NCI-H2196 (cell line): ENCODE data around the gene MRPL52.
"Not testable (repeated sequence)": the region's sequence is repeated elsewhere in the genome, so short reads cannot be mapped to it uniquely, and the experiment has no call there.

Experiments
- DNase-seq: peaks from one replicate; lab custom pipeline; 2025; ENCODE audit not compliant: unreplicated experiment; lab: John Stamatoyannopoulos, UW

MRPL52 gene

DNA sequence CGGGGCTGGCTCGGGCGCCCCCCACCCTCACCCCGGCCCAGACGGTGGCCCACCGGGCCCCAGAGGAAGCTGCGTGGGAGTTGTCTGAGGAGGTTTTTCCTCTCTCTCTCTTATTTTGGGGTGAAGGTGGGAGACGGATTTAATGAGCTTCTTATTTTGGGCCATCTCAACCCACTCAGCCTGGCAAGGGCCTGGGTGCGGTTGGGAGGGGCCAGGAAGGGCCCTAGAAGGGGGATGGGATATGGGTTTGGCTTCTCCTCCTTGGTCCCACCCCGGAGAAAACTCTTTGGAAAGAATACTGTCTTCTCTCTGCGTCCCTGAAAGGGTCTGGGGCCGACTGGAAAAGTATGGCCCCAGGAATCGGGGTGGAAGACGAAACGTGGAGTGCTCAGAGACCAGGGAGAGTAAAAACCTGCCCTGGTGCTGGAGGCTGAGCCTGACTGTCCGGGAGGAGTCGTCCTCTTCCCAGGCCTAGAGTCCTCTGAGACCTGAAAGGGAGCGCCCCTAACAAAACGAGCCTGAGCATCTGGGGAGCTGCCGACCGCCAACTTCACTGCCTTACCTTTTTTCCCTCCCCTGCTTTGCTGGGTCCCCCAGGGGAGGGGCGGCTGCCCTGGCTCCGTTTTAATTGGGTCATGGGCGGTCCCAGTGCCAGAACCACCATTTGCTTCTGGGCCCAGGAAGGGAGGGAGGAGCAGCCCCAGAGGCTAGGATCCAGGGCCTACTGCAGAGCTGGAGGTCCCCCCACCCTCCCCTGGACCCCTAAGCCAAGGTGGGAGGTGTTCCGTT, 8.3 kb downstream of the MRPL52 start:
- DNase-seq, result no peak

DNA sequence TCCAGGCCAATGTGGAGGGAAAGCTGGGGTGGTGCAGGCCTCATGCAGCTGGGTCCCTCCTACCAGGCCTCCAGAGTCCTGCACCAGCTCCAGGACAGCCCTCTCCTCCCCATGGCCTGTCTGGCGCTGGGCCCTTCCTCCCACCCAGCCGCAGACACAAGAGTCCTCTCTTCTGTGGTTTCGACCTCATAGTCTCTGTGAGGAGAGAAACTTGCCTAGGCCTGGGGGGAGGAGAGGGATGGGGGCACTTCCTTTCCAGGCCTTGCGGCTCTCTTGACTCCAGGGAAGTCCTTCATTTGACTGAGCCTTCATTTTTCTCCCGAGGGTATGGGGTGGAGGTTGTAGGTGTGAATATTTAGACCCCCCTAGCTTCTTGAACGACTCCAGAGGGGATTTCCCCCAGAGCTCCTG, 8.9 kb downstream of the MRPL52 start:
- DNase-seq, result no peak

DNA sequence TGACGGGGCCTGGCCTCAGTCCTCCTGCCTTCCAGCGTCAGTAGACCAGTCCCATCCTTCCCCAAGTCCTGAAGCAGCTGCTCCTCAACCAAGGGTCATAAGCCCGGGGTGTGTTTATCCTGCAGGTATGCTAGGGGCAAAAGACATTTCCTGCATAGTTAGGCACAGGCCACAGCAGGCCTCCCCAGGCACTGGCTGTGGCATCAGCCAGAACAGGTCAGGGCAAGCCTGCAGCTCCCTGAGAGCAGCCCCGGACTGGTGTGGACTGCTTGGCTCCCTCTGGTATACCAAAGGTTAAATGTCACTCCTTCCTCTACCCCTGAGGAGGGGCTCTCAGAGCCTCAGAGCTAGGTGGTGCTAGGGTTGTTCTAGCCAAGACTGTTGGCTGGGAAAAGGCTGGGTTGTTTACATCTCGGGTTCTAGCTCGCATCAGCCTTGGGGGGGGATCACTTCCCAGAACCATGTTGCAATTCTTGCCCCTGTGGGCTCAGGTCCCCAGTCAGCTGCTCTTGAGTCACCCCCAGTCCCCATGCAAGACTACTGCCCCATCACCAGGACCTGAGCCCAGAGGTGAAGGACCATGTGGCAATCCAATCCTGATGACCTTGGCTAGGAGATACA, 9.6 kb downstream of the MRPL52 start:
- no peak for DNase-seq

DNA sequence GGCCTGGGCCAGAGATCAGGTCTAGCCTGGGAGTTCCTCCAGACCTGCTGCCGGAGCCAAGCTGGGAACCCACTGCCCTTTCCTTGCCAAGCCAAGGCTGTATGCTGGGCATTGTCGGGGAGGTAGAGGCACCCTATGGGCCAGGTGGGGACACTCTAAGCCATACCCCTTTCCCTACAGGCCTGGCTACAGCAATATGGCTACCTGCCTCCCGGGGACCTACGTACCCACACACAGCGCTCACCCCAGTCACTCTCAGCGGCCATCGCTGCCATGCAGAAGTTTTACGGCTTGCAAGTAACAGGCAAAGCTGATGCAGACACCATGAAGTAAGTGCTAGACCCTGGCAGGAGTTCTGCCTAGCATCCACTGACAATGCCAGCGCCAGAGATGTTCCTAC, 11.6 kb downstream of the MRPL52 start:
- DNase-seq, result no peak

DNA sequence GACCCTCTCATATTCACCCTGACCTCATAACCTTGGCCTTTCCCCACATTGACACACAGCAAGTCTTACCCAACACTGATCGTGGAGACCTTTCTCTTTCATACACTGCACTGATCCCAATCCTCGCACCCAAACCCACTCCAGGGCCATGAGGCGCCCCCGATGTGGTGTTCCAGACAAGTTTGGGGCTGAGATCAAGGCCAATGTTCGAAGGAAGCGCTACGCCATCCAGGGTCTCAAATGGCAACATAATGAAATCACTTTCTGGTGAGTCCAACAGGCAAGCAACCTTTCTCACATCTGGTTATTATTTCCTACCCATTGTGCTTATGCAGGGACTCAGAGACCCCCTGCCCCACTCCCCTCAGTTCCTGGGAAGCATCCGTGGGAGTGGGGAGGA, 12.1 kb downstream of the MRPL52 start:
- DNase-seq, result no peak

DNA sequence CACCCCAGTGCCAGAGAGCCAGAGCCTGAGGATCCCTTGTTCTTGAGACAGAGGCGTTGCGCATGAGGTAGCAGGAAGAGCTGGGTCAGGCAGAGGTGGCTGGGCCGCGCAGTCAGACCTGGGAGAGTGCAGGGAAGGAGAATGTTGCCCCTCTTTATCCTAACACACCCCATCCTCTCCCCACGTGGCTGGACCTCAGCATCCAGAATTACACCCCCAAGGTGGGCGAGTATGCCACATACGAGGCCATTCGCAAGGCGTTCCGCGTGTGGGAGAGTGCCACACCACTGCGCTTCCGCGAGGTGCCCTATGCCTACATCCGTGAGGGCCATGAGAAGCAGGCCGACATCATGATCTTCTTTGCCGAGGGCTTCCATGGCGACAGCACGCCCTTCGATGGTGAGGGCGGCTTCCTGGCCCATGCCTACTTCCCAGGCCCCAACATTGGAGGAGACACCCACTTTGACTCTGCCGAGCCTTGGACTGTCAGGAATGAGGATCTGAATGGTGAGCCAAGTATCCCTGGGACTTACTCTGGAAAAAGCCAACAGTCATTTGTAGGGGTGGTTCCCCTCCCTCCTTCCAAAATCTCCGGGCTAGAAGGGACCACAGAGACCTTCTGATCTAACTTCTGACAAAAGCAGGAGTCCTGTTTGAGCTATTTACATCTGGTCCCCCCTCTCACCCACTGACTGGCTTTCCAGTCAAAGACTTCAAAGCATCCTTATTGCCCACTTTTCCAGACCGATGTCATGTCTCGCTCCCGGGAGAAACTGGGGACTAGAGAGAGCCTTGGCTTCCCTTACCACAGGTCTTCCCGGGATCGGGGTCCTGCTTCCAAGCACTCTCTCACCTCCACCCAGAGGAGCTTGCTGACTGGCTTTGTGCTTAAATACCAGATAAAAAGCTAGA, 12.8 kb downstream of the MRPL52 start:
- no peak for DNase-seq

DNA sequence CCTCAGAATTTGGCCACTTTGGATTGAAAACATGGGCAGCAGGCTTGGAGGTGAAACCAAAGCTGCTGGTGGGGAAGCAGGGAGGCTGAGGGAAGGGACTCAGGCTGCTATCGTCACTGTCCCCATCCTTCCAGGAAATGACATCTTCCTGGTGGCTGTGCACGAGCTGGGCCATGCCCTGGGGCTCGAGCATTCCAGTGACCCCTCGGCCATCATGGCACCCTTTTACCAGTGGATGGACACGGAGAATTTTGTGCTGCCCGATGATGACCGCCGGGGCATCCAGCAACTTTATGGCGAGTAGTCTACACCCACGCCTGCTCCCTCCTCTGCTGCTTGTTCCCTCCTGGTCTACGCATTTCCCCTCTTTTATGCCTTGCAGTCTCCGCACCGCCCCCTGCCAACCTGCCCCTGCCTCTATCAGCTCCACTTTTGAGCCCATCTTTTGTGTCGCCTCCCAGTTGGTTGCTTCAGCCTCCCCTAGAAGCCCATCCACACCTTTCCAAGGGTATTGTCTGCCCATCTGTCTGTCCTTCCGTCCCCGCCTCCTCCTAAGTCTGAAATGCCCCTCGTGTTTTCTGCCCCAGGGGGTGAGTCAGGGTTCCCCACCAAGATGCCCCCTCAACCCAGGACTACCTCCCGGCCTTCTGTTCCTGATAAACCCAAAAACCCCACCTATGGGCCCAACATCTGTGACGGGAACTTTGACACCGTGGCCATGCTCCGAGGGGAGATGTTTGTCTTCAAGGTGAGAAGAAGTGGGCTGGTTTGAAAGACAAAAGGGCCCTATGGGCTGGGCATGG, 13.6 kb downstream of the MRPL52 start:
- DNase-seq, result no peak

DNA sequence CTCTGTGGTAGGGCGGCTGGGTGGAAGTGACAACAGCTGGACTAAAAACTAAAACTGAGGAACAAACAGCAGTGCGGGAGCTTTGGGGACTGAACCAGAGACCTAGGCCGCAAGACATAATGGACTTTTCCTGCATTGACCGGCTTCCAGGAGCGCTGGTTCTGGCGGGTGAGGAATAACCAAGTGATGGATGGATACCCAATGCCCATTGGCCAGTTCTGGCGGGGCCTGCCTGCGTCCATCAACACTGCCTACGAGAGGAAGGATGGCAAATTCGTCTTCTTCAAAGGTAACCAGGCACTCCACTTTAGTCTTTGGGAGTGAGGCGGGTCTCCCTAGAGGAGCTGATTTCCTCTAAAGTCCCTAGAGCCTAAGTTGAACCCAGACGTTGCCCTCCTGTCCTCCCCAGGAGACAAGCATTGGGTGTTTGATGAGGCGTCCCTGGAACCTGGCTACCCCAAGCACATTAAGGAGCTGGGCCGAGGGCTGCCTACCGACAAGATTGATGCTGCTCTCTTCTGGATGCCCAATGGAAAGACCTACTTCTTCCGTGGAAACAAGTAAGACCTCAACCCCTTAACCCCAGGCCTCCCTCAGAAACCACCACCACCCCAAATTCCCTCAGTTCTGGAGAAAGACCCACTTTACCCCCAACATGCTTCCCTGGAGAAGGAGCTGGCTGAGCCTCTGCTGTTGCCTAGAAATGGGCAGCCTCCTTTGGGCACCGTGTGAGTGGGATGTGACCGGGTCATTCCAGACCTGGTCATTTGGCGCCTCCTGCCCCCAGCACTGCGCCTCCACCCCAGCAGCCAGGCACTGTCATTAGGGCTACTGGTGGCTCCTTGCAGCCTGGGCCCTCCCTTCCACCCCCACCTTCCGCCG, 14.8 kb downstream of the MRPL52 start:
- no peak for DNase-seq

DNA sequence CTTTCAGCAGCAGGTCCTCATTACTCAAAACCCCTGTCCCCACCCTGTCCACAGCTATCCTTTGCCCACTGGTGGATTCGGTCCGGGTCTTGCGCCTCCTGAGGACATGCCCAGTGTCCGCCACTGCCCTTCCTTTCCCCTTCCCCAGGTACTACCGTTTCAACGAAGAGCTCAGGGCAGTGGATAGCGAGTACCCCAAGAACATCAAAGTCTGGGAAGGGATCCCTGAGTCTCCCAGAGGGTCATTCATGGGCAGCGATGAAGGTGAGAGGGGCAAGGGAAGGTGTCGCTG, 15.4 kb downstream of the MRPL52 start:
- DNase-seq, result no peak

DNA sequence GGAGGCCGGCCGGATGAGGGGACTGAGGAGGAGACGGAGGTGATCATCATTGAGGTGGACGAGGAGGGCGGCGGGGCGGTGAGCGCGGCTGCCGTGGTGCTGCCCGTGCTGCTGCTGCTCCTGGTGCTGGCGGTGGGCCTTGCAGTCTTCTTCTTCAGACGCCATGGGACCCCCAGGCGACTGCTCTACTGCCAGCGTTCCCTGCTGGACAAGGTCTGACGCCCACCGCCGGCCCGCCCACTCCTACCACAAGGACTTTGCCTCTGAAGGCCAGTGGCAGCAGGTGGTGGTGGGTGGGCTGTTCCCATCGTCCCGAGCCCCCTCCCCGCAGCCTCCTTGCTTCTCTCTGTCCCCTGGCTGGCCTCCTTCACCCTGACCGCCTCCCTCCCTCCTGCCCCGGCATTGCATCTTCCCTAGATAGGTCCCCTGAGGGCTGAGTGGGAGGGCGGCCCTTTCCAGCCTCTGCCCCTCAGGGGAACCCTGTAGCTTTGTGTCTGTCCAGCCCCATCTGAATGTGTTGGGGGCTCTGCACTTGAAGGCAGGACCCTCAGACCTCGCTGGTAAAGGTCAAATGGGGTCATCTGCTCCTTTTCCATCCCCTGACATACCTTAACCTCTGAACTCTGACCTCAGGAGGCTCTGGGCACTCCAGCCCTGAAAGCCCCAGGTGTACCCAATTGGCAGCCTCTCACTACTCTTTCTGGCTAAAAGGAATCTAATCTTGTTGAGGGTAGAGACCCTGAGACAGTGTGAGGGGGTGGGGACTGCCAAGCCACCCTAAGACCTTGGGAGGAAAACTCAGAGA, 16.3 kb downstream of the MRPL52 start:
- DNase-seq, result no peak

DNA sequence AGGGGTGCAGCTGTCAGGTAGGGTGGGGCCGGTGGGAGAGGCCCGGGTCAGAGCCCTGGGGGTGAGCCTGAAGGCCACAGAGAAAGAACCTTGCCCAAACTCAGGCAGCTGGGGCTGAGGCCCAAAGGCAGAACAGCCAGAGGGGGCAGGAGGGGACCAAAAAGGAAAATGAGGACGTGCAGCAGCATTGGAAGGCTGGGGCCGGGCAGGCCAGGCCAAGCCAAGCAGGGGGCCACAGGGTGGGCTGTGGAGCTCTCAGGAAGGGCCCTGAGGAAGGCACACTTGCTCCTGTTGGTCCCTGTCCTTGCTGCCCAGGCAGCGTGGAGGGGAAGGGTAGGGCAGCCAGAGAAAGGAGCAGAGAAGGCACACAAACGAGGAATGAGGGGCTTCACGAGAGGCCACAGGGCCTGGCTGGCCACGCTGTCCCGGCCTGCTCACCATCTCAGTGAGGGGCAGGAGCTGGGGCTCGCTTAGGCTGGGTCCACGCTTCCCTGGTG, 17.2 kb downstream of the MRPL52 start:
- DNase-seq, result no peak

DNA sequence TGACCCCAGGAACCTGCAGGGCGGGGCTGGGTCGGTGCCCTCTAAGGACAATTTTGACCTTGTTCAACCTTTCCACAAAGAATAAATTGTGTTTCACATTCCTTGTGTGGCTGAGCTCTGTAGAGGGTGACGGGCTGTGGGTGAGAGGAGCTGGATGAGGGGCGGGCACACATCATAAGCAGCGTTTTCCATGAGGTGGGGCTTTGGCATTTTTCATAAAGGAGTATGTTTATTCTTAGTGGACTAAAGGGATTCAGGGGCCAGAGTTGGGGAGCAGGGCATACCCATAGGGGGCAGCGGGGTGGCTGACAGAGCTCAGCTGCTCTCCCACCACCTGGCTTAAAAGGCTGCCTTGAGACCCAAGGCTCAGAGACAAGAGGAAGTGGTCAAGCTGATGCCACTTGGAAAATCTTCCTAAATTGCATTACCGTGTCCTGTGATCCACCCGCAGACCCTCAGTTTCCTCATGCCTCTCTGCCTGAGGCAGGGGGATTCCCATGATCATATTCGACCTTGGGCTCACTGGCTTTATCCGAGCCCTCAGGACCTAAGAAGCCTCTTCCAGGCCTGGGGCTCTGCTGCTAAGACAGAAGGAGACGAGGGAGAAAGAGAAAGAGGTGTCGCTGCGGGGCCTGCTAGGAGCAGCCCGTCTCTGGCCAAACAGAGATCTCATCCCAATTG, 18.1 kb downstream of the MRPL52 start:
- no peak for DNase-seq

DNA sequence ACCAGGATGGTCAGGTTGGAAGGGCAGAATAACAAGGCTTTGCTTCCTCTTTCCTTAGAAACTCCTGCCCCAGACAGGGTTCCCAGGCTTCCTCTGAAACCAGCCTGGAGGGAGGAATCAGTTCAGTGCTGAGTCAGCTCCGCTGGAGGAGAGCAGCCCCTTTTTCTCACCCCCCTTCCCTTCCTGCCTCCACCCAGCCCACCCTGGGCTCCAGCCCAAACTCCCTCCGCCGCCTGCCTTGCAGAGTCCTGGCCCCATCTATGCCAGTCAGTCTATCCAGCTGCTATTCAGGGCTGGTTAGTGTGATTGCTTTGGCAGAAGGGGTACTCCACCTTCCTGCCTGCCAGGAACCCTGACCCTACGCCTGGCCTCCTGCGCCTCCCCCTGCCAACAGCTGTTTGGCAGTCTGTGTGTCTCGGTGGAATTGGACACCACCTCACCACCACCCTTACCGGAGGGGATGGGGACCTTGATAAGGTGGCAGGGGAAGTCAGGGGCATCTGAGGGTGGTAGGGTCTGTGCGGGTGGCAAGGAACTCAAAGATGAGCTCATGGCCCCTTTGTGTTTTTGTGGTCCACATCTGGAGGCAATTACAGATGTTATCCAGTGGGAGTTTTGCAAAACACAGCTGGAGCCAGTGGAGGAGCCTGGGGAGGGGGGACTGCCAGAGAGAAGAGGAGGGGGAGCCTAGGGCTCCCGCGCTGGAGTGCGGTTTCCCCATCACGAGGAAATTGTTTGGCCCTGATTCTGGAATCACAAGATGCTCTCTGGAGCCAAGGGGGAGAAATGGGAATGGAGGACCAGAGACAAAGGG, 18.9 kb downstream of the MRPL52 start:
- no peak for DNase-seq

DNA sequence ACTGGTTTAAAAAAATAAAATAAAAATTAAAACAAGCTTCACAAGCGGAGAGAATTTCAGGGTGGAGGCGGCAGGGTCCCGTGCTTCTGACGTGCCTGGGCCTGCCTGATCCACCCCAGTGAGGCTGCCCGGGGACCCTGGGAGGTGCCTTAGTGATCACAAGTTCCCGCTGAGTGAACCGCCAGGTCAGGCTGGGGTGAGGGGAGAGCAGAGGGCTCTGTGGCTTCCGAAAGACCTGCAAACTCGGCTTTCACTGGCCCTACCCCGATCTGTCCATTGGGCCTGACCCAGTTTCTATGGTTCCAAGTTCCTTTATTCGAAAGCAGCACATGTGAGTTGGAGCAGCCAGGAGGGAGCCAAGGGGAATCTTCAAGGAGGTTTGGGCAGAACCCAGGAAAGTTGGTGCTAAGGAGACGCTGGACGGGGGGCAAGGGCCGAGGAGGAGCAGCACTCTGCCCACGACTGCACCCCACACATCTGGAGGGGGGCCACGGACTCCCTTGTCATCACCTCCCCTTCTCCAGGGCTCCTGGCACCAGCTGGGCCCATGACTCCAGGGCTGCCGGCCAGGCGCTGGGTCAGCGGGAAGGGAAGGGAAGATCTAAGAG, 19.6 kb downstream of the MRPL52 start:
- DNase-seq, result no peak

DNA sequence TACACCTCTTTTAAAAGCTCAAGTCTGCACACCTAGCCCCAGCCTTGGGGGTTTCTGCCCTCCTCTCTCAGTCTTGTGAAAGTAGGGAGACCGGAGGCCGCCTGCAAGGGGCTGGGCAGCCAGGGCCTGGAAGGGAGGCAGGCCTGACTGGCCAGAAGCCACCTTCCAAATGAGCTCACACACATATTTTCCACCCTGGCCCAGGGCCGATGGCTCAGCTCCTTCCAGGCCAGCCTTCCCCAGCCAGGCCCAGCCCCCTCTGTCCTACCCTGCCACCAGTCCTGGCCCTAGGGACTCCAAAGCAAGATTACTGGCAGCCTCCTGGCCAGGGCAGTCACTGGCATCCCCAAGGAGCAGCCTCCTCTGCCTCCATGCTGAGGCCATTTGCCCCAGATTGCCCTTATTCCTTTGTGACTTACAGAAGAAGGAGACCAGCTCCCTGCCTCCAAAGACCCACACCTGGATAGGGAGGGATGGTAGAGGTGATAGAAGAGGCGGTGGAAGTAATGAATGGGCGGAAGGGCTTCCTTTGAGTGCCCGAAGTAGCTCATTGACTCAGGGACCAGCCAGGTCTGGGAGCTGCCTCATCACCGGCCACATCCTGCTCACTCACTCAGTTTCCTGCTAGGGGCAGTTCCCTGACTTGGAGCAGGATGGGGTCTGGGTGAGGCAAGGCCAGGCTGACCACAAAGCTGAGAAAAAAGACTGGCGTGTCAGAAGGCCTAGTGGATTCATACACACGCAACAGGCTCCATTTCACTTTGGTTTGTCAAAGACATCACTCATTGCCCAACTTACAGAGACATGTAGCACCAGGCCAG, 21.5 kb downstream of the MRPL52 start:
- no peak for DNase-seq

DNA sequence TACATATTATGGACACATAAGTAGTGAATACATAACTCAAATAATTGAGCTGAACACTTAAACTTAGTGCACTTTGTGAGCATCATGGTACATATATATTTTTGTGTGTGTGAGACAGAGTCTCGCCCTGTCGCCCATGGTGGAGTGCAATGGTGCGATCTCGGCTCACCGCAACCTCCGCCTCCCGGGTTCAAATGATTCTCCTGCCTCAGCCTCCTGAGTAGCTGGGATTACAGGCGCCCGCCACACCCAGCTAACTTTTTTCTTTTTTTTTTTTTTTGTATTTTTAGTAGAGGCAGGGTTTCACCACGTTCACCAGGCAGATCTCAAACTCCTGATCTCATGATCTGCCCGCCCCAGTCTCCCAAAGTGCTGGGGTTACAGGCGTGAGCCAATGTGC, 22.5 kb downstream of the MRPL52 start:
- not testable (repeated sequence) for DNase-seq

DNA sequence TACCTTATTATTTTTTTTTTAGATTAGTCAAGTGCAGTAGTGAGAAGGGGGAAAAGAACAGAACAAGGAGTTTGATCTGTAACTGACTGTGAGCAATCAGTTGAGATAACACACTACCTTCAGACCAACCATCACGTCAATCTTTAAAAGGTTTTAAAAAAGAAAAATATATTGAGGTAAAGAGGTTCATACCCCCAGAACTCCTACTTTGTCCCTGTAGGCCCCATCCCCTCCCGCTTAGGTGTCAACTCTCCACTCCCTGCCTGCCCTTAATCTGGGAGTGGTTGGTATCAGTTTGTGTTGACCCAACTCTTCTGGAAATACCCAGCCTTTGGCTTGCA, 22.9 kb downstream of the MRPL52 start:
- no peak for DNase-seq
